ENCODE measurements around the gene ARVCF.

GRCh38 chr22:20032407-20032991, 15.9 kb upstream of the ARVCF start:
- no peak for TF ChIP-seq POLR2A (IDR thresholded peaks at IDR 0.05; ENCODE audit: low read depth, low read length)
- TF ChIP-seq TAF1 (IDR thresholded peaks at IDR 0.05; ENCODE audit: low read depth, low read length): no peak
- no peak for TF ChIP-seq POLR2AphosphoS5 (IDR thresholded peaks at IDR 0.05; ENCODE audit: low read depth, low read length)
- no peak for TF ChIP-seq SPI1 (IDR thresholded peaks at IDR 0.05; ENCODE audit: low read depth, low read length)
- no peak for TF ChIP-seq POU2F2 (IDR thresholded peaks at IDR 0.05; ENCODE audit: low read depth, low read length)
